GM19455 (cell line): ENCODE data around the gene PEX5.
"Not testable (repeated sequence)": the region's sequence is repeated elsewhere in the genome, so short reads cannot be mapped to it uniquely, and the experiment has no call there.

Experiments used
- ATAC-seq: cut with Tn5 transposase; IDR thresholded peaks from one replicate; pipeline ENCODE4 v1.9.1; 2021; ENCODE audit not compliant: unreplicated experiment

The PEX5 gene

DNA sequence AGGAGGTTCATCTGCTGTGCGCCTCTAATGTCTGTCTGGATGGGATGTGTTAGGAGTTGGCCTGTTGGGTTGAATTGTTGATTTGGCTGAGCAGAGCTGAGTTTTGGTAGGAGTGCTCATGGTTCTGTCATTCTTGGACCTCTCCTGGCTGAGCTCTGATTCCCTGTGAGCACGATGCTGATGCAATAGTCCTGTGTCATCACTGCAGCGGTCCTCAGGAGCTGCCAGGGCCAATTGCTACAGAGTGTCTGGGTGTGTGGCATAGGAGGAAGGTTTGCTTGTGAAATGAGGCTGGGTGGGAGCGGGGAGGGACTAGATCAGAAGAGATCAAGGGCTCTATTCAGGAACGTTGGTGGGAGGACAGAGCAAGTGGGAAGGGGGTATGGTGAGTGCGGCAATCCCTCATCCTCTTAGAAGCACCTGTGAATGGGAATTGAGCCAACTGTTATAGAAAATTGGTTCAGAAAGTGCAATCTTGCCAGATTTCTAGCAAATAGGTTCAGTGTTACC, 21.2 kb downstream of the PEX5 start:
- no peak for ATAC-seq

GRCh38 chr12:7212678-7213077, 23.2 kb downstream of the PEX5 start:
- ATAC-seq: no peak

DNA sequence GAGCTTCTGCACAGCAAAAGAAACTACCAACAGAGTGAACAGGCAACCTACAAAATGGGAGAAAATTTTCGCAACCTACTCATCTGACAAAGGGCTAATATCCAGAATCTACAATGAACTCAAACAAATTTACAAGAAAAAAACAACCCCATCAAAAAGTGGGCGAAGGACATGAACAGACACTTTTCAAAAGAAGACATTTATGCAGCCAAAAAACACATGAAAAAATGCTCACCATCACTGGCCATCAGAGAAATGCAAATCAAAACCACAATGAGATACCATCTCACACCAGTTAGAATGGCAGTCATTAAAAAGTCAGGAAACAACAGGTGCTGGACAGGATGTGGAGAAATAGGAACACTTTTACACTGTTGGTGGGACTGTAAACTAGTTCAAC, 24.3 kb downstream of the PEX5 start:
- not testable (repeated sequence) for ATAC-seq

DNA sequence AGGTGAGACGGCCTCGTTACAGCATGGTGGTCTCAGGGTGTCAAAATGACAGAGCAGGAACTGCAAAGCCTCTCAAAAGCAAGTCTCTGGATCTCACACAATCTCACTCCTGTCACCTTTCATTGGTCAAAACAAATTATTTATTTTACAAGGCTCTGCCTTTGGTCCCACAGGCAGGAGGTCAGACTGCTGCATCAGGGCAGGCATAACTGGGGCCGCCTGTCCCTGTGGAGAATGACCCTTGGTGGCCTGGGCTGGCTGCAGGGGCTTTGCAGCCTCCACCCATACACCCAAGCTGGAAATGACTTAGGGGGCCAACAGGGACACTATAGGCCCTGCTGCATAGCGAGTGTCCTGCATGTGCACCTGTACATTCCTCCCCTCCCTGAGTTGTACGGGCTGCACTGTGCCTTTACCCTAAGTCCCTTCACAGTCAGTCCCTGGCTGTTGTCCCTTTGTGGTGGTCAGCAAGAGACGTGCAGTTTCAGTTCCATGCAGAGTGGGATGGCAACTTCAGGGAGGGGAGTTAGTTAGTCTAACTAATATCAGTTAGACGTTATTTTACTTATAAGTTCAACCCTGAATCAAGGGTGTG, 28.1 kb downstream of the PEX5 start:
- no peak for ATAC-seq

DNA sequence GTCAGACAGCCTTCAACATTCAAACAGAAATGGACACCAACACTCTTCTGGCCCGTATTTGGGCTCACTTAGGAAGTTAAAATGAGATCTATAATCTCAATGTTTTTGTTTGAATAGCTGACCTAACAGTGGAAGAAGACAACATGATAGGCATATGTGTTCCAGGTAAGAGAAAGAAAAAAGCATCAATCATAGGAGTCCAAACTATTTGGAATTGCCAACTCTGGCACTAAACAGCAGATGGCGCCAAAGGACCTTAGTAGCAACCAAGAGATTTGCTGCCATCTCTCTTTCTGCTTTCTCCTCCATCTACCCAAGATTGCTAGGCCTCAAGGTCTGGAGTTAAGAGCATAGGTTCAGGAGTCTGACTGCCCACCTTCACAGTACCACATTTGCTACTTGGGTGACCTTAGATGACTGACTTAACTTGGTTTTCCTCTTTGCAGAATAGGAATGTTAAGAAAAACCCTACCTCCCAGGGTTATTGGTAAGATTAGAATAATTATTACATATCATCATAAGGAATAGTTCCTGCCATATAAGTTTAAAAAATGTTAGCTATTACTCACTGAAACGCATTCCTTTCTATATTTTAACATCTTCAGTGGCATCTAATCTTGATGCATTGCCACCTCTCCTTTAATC, 30.2 kb downstream of the PEX5 start:
- peak; percentile 64 for ATAC-seq

DNA sequence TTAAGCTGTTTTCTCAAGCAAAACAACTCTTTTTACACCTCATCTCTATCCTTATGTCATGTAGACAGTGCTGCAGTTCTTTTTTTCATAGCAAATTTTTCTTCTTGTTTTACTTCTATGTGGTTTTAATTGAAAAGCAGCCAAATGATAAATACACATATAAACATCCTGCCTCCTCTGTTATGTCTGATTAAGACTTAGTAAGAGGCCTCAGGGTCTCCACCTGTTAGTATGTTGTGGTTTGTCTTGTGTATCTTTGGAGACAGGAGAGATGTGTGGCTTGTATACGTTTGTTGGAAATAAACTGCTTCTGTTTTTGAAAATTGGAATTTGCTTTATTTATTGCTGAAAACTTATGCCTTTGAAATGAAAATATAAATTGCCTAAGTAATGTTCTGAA, 32.0 kb downstream of the PEX5 start:
- ATAC-seq: no peak

DNA sequence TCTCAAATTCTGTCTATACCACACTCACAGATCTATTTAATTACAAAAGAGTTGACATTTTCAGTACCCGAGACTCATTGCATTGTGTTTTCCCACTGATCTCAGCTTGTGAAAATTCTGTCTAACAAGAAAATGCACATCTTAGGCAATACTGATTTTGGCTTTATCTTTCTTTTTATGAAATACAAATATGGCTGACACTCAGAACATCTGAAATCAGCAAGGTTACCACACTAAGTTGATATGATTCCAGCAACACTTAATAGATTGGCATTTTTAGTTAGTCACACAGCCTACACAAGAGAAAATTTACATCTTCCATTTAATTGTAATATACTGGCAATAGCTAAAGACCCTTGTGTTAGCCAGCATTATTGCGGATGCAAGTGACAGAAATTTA, 40.3 kb downstream of the PEX5 start:
- no peak for ATAC-seq

GRCh38 chr12:7241404-7242005, 52.0 kb downstream of the PEX5 start:
- ATAC-seq: no peak

DNA sequence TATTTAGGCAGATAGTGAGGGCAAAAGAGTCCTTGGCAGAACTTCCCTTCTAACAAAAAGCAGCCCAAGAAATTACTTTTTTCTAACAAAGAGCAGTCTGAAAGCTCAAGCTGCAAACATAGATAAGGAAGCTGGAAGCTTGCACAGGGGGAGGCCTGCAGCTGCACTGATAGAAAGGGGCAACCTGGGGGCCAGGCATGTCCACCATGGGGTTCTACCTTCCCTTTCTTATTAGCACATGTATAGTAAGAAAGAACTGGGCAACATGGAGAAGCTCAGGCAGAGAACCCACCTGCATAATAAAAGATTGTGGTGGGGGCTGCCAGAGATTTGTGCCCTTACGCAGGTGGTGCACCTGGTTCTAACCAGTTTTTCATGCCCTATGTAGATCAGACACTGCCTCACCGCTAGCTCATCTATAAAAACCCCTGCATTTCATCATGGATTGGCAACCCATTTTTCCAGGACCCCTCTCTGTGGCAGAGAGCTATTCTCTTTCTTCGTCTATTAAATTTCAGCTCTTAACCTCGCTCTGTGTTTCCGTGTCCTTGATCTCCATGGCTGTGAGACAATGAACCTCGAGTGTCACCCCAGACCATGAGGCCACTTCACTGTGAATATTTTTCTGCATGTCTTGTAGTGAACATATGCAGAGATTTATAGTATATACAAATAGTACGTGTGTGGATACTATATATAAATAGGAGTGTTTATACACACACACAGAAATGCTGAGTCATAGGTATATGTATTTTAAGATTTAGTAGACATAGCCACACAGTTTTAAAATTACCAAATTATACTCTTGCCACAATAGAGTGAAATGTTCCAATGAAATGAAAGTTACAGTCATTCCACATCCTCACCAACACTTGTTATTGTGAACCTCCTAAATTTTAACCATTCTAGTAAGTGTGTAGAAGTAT, 53.0 kb downstream of the PEX5 start:
- no peak for ATAC-seq

DNA sequence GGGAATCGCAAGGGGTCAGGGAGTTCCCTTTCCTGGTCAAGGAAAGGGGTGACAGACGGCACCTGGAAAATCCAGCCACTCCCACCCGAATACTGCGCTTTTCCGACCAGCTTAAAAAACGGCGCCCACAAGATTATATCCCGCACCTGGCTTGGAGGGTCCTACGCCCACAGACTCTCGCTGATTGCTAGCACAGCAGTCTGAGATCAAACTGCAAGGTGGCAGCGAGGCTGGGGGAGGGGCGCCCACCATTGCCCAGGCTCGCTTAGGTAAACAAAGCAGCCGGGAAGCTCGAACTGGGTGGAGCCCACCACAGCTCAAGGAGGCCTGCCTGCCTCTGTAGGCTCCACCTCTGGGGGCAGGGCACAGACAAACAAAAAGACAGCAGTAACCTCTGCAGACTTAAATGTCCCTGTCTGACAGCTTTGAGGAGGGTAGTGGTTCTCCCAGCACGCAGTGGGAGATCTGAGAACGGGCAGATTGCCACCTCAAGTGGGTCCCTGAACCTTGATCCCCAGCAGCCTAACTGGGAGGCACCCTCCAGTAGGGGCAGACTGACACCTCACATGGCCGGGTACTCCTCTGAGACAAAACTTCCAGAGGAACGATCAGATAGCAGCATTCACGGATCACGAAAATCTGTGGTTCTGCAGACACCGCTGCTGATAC, 62.0 kb downstream of the PEX5 start:
- ATAC-seq: not testable (repeated sequence)

DNA sequence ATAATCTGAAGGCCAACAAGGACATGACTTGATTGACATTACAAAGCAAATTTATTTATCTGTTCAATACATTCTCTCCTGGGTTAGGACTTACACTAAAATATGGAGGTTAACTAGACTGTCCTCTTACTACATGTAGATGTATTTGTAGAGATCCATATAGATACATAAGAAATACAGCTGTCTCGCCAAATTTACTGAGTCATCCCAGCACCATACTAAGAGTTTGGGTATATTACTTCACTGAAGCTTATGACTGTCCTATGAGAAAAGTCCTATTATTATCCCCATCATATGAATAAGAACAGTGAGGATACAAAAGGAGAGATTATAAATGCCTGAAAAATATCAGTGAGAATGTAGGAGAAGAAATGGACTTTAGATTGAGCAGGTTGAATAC, 69.6 kb downstream of the PEX5 start:
- no peak for ATAC-seq
